ENCODE results near the gene CLDN9.

DNA sequence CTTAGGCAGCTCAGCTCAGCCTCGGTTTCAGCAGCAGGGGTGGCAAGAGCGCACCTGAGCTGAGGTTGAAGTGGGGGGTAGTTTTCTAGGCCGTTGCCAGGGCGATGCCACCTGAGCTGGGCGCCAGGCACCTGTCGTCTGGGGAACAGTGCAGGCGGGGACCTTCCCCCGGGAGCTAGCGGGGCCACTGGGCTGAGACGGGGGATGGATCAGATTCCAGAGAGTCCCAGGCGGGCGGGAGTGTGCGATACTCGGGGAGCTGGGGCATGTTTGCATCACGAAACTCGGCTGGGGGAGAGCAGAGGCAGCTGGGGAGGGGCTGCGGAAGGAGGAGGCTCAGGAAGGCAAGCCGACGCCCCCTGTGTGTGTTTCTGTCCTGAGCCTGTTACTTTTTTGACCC lies 477 bp upstream of the CLDN9 start:
- no peak for TF ChIP-seq POLR2A (IDR thresholded peaks at IDR 0.05)
- TF ChIP-seq, protein P1, sequence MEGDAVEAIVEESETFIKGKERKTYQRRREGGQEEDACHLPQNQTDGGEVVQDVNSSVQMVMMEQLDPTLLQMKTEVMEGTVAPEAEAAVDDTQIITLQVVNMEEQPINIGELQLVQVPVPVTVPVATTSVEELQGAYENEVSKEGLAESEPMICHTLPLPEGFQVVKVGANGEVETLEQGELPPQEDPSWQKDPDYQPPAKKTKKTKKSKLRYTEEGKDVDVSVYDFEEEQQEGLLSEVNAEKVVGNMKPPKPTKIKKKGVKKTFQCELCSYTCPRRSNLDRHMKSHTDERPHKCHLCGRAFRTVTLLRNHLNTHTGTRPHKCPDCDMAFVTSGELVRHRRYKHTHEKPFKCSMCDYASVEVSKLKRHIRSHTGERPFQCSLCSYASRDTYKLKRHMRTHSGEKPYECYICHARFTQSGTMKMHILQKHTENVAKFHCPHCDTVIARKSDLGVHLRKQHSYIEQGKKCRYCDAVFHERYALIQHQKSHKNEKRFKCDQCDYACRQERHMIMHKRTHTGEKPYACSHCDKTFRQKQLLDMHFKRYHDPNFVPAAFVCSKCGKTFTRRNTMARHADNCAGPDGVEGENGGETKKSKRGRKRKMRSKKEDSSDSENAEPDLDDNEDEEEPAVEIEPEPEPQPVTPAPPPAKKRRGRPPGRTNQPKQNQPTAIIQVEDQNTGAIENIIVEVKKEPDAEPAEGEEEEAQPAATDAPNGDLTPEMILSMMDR (IDR thresholded peaks at IDR 0.05): no peak

Measured in esophagus squamous epithelium (tissue), 4 donors.